ENCODE measurements around the gene MAT2A.
"Not testable (repeated sequence)": the region's sequence is repeated elsewhere in the genome, so short reads cannot be mapped to it uniquely, and the experiment has no call there.

The MAT2A gene

DNA sequence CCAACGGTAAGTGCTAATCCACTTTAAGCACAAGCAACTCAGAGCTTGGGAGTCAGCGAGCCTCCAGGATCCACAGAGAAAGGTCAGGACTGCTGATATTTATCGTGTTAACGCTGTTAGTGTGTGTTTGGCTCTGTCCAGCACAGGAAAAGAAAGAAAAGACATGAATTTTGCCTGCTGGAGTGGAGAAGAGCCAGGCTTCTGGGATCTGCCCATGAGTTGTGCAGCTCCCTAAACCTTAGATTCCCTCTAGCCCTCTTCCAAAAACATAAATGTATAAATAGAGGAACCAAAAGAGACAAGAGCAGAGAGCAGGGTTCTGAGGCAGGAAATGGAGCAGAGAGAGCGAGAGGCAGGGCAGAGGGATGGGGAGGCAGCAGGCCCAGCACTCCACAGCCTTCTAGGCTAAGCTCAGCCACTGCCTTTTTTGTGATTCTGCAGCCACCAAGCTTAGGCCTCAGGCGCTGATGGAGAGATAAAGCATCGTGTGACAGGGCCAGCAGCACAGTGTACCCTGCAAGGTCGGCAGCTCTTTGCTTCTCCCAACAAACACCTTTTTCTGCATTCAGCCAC, 14.5 kb upstream of the MAT2A start:
- DNase-seq: no peak

- no peak for DNase-seq
Measured at GRCh38 chr2:85525029-85525428, 13.9 kb upstream of the MAT2A start.

DNA sequence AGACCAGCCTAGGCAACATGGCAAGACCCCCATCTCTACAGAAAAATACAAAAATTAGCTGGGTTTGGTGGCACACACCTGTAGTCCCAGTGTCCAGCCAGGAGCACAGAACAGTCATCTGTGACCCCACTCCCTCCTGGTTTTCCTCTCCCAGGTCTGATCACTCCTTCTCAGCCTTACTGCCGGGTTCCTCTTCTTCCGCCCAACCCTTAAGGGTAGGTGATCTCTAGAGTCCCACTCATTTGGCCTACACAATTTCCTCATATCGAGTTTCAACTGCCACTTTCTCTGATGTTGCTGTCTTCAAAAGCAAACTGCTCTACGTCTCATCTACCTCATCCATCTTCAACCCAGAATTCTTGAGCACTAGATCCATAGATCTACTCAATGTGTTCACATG, 13.4 kb upstream of the MAT2A start:
- DNase-seq: no peak

GRCh38 chr2:85527787-85528186, 11.2 kb upstream of the MAT2A start:
- DNase-seq: no peak

DNA sequence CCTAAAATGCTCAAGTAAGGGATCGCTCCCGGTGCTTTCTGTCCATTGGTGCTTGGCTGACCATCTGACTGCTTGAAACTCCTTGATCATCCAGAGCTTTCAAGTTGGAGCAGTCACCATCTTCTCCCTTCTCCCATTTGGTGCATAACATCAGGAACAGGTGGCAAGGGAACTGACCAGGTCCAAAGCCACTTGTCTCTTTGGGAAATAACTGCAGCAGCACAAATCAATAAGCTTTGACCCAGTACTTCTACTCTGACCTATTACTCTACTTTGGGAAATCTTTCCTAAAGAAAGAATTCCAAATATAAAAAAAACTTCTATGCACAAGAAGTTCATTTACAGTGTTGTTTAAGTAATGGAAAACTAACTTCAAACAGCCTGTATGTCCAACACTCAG, 10.6 kb upstream of the MAT2A start:
- no peak for DNase-seq

DNA sequence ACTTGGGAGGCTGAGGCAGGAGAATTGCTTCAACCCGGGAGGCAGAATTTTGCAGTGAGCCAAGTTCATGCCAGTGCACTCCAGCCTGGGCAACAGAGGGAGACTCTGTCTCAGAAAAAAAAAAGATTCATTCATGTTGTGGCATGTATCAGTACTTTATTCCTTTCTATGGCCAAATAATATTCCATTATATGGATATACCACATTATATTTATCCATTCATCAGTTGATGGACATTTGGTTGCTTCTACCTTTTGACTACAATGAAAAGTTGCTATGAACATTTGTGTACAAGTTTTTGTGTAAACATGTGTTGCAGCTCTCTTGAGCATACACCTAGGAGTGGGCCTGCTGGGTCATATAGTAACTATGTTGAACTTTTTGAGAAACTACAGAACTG, 9.2 kb upstream of the MAT2A start:
- no peak for DNase-seq

- no peak for DNase-seq
Measured at GRCh38 chr2:85531589-85531988, 7.4 kb upstream of the MAT2A start.

DNA sequence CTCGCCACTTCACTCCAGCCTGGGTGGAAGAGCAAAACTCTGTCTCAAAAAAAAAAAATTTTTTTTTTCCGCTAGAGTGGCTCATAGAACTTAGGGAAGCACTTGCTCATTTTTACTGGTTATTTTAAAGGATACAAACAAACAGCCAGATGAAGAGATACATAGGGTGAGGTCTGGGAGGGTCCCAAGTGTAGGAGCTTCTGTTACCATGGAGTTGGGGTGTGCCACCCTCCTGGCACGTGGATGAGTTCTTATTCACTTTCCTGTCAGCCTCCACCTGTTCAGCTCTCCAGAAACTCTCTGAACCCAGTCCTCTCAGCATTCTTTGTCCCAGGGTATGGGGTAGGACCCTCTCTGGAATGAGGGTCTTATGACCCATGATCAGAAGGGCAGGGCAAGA, 4.9 kb upstream of the MAT2A start:
- no peak for DNase-seq

DNA sequence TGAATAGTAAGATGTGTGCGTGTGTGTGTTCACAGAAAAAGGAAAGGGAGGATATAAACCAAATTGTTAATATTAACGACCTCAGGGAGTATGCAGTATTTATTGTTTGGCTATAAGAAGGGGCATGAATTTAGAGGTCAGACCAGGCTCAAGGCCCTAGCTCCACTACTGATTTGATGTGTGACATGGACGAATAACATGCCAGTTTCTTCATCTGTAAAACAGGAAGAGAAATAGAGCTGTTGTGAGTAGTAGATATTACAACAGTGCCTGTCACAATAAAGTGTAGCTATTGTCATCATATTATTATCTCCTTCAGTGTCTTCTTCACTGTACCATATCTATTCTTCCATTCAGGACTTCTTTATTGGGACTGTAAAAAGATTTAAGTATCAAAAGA, 4.1 kb upstream of the MAT2A start:
- DNase-seq: no peak

- no peak for DNase-seq
Measured at GRCh38 chr2:85536479-85536878, 2.5 kb upstream of the MAT2A start.

DNA sequence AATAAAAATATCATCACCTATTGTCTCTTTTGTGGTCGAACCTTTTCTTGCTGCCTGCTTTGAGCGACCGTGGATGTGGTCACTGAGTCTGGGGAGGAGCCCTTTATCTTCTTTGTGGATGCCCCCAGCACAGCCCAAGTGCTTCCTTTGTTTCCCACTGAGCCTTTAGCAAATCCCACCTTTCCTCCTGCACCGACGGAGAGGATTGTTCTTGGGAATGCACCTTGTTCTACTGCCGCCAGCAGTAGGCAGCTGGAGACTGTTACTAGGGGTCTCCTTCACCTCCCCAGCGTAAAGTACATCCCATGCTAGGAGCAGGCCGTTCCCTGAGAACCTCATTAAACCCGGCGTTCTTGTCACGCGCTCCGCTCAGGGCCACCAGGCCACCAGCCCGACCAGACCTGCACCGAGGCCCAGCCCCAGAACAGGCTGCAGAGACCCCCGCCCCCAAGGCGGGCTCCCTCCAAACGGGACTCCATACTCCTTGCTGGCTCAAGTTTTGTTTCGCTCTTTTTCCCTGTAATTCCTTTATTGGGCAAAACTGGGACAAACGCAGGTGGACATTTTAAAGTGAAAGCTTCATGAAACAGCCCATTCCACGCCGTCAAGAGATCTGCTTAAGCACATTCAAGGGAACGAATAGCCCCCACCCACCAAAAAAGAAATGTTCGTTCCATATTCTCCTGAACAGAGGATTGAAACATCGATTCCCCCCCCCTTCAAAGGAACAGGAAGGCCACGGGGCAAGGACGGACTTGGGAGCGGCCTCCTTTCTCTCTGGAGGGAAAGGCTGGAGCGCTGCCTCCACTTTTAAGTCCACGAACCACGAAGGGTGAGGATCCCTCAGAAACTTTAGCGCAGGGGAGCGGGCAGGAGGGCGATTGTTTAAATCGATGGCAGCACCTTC, 1.1 kb upstream of the MAT2A start:
- no peak for DNase-seq

DNA sequence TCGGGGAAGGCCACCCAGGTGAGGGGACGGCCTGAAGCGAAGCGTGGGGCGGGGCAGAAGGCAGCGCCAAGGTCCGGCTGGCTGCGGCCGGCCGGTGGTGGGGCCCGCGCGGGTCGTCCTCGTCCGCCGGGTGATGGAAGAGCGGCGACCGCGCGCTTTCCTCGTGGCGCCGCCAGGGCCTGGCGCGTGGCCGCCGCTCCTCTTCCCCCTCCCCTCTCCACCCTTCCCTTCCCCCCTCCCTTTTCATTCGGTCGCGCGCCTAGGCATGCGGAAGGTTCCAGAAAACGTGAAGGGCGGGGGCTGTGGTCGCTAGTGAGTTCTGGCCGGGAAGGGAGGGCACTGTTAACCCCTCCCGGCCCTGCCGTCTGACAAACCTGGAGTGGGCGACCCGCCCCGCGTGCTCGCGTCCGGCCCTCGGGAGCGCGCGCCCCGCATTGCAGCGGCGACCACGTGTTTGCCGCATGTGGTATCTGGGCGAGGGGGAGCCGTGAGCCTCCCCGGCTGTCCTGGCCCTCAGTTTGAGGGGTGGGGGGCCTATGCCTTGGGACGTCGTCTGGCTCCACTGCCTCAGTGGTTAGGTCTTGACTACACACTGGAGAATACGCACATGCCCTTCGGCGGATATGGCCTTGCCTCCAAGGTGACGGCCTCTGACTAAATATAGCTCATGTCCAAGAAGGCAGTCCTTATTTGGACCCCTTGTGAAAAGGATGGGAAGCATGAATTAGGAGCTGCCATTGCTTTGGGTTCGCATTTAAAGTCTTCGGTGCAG, 579 bp downstream of the MAT2A start:
- peak; percentile 73 for DNase-seq

DNA sequence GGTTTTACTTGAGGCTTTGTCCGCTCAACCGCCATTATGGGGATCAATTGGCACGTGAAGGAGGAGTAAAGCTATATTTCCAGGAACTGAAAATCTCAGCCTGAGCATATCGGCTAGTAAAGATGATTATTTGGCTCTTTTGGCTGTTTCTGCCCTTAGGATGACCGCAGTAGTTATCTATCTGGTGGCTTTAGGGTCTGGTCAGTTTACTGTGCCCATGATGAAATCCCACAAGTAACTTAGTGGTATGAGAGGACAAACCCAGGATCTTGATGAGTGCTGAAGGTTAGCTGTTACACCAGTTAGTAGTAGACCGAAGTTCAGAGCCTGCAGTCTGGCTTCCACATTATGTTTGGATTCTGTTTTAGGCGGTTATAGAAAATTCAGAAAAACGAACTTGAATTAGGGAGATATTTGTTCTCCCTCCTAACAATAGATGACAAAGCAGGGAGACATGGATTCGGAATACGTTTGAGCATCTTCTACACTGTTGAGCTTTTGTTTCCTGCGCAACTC, 1.2 kb downstream of the MAT2A start:
- DNase-seq: no peak

DNA sequence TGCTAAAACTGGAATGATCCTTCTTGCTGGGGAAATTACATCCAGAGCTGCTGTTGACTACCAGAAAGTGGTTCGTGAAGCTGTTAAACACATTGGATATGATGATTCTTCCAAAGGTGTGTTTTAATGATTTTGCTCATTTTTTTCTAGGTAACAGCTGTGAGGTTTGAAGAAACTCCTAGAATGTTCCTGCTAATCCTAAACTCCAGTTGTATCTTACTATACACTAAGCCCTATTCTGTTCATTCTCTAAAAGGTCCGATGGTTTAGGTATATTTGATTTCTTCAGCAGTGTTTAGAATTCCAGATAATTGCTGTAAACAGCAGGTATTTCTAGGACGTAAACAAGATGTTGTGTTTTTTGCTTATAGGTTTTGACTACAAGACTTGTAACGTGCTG, 2.3 kb downstream of the MAT2A start:
- no peak for DNase-seq

GRCh38 chr2:85541753-85542457, 2.9 kb downstream of the MAT2A start:
- no peak for DNase-seq

GRCh38 chr2:85542777-85543176, 3.8 kb downstream of the MAT2A start:
- no peak for DNase-seq

DNA sequence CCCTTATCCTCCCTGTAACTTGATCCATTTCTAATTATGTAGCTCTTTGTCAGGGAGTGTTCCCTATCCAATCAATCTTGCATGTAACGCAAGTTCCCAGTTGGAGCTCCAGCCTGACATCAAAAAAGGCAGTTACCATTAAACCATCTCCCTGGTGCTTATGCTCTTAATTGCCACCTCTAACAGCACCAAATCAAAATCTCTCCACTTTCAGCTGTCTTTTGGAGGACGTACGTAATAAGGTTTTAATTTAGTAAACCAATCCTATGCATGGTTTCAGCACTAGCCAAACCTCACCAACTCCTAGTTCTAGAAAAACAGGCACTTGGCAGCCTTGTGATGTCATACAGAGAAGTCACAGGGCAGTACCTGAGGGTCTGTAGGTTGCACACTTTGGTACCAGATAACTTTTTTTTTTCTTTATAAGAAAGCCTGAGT, 5.3 kb downstream of the MAT2A start:
- DNase-seq: not testable (repeated sequence)

DNA sequence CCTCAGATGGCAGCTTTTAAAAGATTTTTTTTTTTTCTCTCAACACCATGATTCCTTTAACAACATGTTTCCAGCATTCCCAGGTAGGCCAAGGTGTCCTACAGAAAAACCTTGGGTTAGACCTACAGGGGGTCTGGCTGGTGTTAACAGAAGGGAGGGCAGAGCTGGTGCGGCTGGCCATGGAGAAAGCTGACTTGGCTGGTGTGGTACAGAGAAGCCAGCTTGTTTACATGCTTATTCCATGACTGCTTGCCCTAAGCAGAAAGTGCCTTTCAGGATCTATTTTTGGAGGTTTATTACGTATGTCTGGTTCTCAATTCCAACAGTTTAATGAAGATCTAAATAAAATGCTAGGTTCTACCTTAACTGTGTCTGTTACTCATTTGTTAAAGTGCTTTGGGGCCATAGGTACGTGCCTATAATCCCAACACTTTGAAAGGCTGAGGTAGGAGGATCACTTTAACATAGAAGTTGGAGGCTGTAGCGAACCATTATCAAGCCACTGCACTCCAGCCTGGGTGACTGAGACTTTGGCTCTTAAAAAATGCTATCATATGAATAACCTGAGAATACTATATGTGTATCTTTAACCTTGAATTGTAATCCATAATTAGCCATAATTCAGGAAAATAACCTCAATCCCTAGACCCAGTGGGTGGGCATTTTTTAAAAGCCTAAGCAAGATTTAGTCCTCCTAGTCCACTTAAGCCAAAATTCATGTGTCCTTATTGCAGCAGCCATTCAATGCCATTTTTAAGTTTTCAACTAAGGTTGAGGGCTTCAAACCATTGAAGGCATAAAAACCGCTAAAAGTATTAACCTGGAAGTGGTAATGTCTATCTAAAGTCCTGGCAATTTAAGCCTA, 6.2 kb downstream of the MAT2A start:
- not testable (repeated sequence) for DNase-seq

DNA sequence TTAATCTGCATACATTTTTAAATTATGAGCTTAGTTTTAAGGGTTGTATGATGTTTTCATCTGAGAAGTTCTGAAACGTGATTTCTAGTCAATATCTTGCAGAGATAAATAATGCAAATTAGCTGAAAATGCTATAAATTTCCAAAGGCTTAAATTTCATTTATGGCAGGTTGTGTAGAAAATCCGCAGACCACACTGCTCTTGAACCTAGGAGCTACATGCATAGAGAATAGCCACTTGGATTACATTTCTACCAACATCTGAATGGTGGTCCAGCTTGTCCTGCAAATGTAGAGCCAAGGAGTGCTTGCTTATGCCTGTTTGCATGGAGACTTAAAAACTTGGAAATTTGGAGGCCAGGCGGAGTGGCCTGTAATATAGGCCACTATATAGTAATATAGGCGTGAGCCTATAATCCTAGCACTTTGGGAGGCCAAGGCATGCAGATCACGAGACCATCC, 6.8 kb downstream of the MAT2A start:
- no peak for DNase-seq

DNA sequence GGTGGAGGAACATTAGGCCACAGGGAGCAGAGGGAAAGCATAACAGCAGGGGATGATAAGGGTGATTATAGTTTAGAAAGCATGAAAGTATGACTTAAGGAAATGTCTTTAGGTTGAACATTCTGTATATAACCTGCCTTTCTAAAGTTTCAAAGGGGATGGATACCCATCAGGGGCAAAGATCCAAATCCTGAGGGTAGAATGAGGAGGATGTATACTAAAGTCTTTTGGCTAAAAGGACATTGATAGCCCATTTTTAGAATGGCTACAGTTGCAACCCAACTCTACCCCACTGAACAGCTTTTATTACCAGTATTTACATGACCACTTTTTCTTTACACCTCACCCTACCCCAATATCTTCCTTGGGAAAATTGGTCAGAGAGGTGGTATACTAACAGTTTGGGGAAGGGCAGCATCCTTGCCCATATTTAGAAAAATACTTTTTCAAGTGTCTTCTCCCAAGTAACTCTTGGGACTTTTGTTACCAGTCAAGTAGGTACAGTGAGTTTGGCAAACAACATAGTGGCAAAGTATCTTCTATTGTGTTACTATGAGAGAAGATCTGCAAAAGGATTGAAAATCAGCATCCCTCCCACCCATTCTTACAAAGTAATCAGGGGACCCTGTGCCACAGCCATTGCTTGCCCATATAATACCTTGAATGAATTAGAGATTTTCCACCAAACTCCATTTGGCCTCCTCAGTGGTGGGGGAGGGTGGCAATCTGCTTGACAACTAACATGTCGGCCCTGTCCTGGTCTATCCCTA, 8.3 kb downstream of the MAT2A start:
- no peak for DNase-seq

Measured in CD4-positive, alpha-beta T cell treated with Interferon gamma for 1 hour (primary cell).